Measurements from ENCODE around the gene CRIM1.

The CRIM1 gene

DNA sequence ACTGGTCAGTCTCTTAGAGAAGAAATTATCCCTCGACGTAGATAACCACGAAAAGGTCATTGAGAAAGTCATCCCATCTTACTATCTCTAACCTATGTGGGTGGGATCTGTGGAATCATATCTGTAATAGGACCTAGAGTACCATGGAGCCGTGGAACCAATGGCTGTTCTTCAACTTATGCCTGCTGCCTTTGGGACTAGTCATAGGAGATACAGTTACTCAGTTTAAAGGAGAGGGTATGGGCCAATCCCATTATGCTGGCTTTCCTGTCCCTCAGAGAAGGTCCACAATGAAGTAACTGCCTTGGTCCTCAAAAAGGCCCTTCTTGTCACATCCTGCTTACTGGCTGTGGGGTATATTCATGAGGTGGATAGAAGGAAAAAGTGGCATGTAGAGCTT is 164.9 kb downstream of the CRIM1 start:
- DNase-seq (ENCODE audit: low read depth): no peak

DNA sequence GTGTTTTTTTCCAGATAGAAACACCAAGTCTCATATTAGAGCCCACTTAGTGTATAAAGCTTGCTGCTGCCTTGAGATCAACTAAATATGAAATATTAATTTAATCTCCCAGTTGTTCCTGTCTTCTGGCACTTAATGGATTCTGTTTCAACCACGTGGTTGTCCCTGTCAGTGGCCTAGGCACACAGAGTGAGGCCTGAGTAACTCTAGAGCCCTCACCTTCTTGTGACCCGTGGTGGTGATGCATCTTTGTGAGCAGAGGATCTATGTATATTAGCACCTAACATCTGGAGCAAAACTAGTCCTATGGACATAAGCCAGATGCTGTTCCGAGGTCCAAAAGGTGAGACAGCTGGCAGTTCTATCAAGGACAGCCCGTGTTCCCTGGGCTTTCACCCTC is 167.6 kb downstream of the CRIM1 start:
- no peak for DNase-seq (ENCODE audit: low read depth)

- no peak for DNase-seq (ENCODE audit: low read depth)
Measured at GRCh38 chr2:36525245-36525644, 169.7 kb downstream of the CRIM1 start.

GRCh38 chr2:36526226-36526625 is 170.6 kb downstream of the CRIM1 start:
- no peak for DNase-seq (ENCODE audit: low read depth)

GRCh38 chr2:36528274-36528673 is 172.7 kb downstream of the CRIM1 start:
- DNase-seq (ENCODE audit: low read depth): no peak

- DNase-seq (ENCODE audit: low read depth): no peak
Measured at GRCh38 chr2:36528766-36529392, 173.3 kb downstream of the CRIM1 start.

- DNase-seq (ENCODE audit: low read depth): no peak
Measured at GRCh38 chr2:36530178-36530982, 174.8 kb downstream of the CRIM1 start.

GRCh38 chr2:36530983-36531354 is 175.4 kb downstream of the CRIM1 start:
- DNase-seq (ENCODE audit: low read depth): no peak

DNA sequence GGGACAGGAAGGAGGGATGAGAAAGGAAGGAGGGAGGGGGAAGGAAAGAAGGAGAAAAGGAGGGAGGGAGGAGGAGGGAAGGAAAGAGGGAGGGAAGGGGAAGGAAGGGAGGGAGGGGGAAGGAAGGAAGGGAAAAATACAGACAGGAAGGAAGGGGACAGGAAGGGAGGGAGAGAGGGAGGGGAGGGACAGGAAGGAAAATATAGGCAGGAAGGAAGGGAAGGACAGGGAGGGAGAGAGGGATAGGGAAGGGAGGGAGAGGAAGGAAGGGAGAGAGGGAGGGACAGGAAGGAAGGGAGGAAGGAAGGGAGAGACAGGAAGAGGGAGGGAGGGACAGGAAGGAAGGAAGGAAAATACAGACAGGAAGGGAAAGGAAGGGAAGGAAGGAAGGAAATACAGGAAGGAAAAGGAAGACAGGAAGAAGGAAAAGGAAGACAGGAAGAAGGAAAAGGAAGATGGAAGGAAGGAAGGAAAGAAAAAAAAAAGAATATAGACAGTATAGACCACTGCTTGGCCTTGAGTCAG is 178.8 kb downstream of the CRIM1 start:
- DNase-seq (ENCODE audit: low read depth): no peak

- DNase-seq (ENCODE audit: low read depth): no peak
Measured at GRCh38 chr2:36535099-36535498, 179.5 kb downstream of the CRIM1 start.

DNA sequence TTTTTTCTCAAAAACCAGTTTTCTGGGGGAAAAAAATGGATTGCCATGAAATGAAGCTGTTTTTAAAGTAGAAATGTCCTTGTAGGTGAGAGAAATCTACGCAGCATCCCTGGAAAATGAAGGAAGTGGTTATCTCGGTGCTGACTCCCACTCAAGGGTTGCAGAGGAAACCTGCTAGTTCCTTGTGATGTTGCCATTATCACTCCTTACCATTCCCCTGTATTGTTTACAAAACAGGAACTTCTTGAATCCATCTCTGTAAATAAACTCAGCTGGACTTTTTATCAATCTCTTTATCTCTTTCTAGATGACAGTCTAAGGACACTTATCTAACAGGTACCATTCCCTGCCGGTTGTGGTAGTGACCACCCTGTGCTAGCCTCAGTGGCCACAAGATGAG is 181.2 kb downstream of the CRIM1 start:
- DNase-seq (ENCODE audit: low read depth): no peak

DNA sequence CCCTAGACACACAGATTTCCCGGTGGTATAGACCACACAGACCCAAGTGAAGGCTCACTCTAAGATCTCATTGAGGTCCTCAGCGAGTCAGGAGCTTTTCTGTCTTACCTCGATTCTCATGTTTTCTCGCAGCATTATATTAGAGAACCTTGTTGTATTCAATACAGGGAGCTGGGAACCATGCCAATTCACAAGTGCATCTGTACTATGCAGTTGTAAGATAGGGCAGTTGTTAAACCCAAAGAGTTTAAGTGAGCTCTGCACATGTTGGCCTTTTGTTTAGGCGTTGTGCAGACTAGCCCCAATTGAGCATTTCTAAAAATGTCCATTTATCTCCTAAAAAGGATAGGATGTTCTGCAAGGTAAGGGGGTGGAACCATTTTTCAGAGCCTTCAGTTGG is 182.8 kb downstream of the CRIM1 start:
- no peak for DNase-seq (ENCODE audit: low read depth)

DNA sequence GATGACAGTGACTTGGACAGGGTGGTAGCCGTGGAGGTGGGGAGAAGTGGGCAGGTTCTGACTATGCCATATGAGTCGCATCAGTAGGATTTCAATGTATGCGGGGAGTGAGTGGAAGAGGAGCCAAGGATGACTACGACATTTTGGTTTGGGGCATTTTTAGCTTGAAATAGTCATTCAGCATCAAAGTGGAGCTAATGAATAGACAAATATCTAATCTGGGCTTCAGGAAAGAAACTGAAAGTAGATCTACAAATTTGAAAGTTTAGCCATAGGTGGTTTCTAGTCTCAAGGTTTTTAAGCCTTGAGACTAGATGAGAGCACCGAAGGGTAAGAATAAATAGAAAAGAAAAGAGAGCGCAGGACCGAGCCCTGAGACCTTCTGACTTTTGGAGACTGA is 184.1 kb downstream of the CRIM1 start:
- no peak for DNase-seq (ENCODE audit: low read depth)

DNA sequence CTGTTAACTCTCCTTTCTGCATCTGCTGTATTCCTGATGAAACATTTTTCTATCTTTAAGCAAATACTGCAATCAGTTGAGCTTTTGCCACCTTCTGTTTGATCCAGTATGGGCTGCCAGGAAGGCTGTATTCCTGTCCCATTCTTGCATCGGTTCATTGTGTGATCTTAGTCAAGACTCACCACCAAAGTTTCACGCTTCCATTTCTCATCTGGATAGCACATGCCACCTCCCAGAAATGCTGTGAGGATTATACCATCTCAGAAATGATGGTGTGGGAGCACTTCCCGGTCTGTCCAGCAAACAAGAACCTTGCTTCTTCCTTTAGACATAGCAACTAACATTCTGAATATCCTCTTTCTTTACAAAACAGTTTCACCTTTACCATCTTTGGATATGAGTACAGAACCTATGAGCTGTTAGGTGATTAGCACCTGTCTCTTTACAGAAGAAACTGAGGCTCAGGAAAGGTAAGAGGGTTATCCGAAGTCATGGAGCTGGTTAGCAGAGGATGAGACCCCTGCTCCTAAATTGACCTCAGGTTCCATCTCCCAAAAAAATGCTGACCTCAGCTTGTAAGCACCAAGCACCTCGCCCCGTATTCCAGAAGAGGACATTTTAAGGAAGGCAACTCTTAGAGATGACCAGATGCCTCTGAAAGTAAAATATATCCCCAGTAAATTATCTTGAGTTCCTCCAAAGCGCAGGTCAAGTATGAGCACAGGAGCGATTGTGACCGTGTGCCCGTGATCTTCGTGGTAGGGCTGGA is 185.6 kb downstream of the CRIM1 start:
- no peak for DNase-seq (ENCODE audit: low read depth)

- DNase-seq (ENCODE audit: low read depth): no peak
Measured at GRCh38 chr2:36541891-36542595, 186.5 kb downstream of the CRIM1 start.

- DNase-seq (ENCODE audit: low read depth): no peak
Measured at GRCh38 chr2:36544638-36545338, 189.2 kb downstream of the CRIM1 start.

GRCh38 chr2:36545871-36546416 is 190.4 kb downstream of the CRIM1 start:
- DNase-seq (ENCODE audit: low read depth): no peak

- no peak for DNase-seq (ENCODE audit: low read depth)
Measured at GRCh38 chr2:36547906-36548305, 192.3 kb downstream of the CRIM1 start.

GRCh38 chr2:36549165-36549574 is 193.6 kb downstream of the CRIM1 start:
- no peak for DNase-seq (ENCODE audit: low read depth)

GRCh38 chr2:36550006-36550405 is 194.4 kb downstream of the CRIM1 start:
- DNase-seq (ENCODE audit: low read depth): no peak

DNA sequence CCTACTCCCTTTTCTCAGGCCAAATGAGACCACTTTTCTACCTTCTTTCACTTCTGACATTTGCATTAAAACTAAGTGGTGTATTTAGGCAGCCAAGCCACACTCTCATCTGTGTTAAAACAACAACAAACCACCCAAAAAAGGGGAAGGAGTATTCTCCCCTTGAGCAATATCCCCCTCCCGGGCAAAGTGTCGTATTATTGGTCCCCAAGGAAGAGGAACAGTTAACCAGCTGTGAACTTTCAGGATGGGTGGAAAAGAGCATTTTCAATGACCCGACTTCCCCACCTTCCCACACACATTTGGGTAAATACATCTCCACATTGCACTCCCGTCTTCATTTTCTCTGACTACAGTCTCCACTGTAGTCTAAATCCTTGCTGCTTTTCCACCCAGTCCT is 198.1 kb downstream of the CRIM1 start:
- no peak for DNase-seq (ENCODE audit: low read depth)

Data from stimulated activated CD4-positive, alpha-beta T cell treated with anti-CD3 and anti-CD28 coated beads, Interleukin-2, amount 100 ng/mL, for 4 hours (primary cell).